Body of pancreas (tissue), 4 donors: ENCODE measurements around the gene ALS2CL.

Experiments used
- POLR2A ChIP-seq, 3 donors: fragments of 450-650 bp; IDR thresholded peaks; one replicate each; pipeline ENCODE4 v1.6.1; 2016; ENCODE audit warnings: antibody characterized with exemption in 3 of 3, mild to moderate bottlenecking in 2 of 3
- TF ChIP-seq, protein P1 (sequence below), 7 experiments: fragments of 450-650 bp in 4 of 7; fragments of 200-600 bp in 3 of 7; sonication (generic) in 3 of 7; IDR thresholded peaks; one replicate each; pipeline ENCODE4 v1.5.1; 2016 to 2019; ENCODE audit warnings: antibody characterized with exemption in 7 of 7

DNA sequence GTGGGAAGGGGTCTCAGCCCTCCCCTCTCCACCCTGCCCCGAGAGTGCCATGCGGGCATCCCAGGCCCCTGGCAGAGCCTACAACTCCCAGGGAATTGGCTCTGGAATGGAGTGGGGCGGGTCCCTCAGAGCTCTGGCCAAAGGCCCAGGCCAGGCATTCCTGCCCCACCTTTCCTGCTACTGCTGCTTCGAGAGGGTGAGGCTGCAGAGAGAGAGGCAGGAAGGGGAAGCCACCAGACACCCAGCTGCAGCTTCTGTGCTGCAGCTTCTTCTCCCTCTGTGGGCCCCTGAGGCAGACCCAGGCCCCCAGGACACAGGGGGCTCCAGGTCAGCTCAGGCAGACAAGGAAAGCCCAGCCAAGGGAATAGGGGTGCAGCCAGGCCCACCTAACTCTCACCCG is 2.7 kb downstream of the ALS2CL start:
- TF ChIP-seq, protein P1, sequence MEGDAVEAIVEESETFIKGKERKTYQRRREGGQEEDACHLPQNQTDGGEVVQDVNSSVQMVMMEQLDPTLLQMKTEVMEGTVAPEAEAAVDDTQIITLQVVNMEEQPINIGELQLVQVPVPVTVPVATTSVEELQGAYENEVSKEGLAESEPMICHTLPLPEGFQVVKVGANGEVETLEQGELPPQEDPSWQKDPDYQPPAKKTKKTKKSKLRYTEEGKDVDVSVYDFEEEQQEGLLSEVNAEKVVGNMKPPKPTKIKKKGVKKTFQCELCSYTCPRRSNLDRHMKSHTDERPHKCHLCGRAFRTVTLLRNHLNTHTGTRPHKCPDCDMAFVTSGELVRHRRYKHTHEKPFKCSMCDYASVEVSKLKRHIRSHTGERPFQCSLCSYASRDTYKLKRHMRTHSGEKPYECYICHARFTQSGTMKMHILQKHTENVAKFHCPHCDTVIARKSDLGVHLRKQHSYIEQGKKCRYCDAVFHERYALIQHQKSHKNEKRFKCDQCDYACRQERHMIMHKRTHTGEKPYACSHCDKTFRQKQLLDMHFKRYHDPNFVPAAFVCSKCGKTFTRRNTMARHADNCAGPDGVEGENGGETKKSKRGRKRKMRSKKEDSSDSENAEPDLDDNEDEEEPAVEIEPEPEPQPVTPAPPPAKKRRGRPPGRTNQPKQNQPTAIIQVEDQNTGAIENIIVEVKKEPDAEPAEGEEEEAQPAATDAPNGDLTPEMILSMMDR (IDR thresholded peaks at IDR 0.05): no peak
- TF ChIP-seq POLR2A (IDR thresholded peaks at IDR 0.05): no peak
